Neural progenitor cell (in vitro differentiated cells): Measurements from ENCODE around the gene CDT1. TPM values are rescaled to one million over a fixed set of nuclear protein-coding genes. Genes with fewer than 3 reads are reported as not detected.
A peak's percentile ranks its signal among the peaks of the same experiment; 100 is the strongest.

ENCODE experiments used
- DNase-seq: peaks from one replicate; pipeline ENCODE4 v3.0.0-alpha.2; 2016; ENCODE audit warnings: low spot score
- H2AFZ ChIP-seq: fragments of 200-600 bp; sonication (generic); replicated peaks from 2 replicates; pipeline ENCODE4 v1.6.1; 2016; ENCODE audit warnings: antibody characterized with exemption
- H3F3A ChIP-seq: fragments of 200-600 bp; sonication (generic); 2 replicates; pipeline ENCODE4 v1.6.1; 2016; ENCODE audit warnings: antibody characterized with exemption, low read depth
- H3K27ac ChIP-seq: fragments of 200-600 bp; sonication (generic); 2 replicates; pipeline ENCODE4 v1.5.1; 2016; ENCODE audit warnings: mild to moderate bottlenecking
- H3K27me3 ChIP-seq: fragments of 200-600 bp; sonication (generic); 2 replicates; pipeline ENCODE4 v1.6.1; 2016; ENCODE audit warnings: mild to moderate bottlenecking, moderate library complexity
- H3K36me3 ChIP-seq: fragments of 200-600 bp; sonication (generic); 2 replicates; pipeline ENCODE4 v1.5.1; 2016
- H3K4me1 ChIP-seq: fragments of 200-600 bp; sonication (generic); 2 replicates; pipeline ENCODE4 v1.6.1; 2016; ENCODE audit warnings: mixed run types
- H3K4me2 ChIP-seq: fragments of 200-600 bp; sonication (generic); 2 replicates; pipeline ENCODE4 v1.6.1; 2016
- H3K4me3 ChIP-seq: fragments of 200-600 bp; sonication (generic); 2 replicates; pipeline ENCODE4 v1.5.1; 2016
- H3K79me2 ChIP-seq: fragments of 200-600 bp; sonication (generic); 2 replicates; pipeline ENCODE4 v1.6.1; 2016; ENCODE audit warnings: low read depth
- H3K9ac ChIP-seq: fragments of 200-600 bp; sonication (generic); 2 replicates; pipeline ENCODE4 v1.6.1; 2016
- H3K9me3 ChIP-seq: fragments of 200-600 bp; sonication (generic); 2 replicates; pipeline ENCODE4 v1.5.1; 2016; ENCODE audit warnings: low read depth
- H4K20me1 ChIP-seq: fragments of 200-600 bp; sonication (generic); 2 replicates; pipeline ENCODE4 v1.6.1; 2016; ENCODE audit warnings: low read depth
- H3K27ac Mint-ChIP-seq: 3 replicates; pipeline ENCODE4 v1.8.0; 2021; ENCODE audit warnings: mixed read lengths
- H3K27me3 Mint-ChIP-seq: 2 replicates; pipeline ENCODE4 v1.8.0; 2022; ENCODE audit warnings: low read depth, mild to moderate bottlenecking, inconsistent platforms, moderate library complexity, mixed read lengths; ENCODE audit not compliant: insufficient read depth
- H3K36me3 Mint-ChIP-seq: 3 replicates; pipeline ENCODE4 v1.8.0; 2021; ENCODE audit warnings: mixed read lengths
- H3K4me1 Mint-ChIP-seq: 3 replicates; pipeline ENCODE4 v1.8.0; 2021; ENCODE audit warnings: mixed read lengths
- H3K4me3 Mint-ChIP-seq: 3 replicates; pipeline ENCODE4 v1.8.0; 2021; ENCODE audit warnings: mild to moderate bottlenecking, moderate library complexity, mixed read lengths
- H3K9me3 Mint-ChIP-seq: 3 replicates; pipeline ENCODE4 v1.8.0; 2020; ENCODE audit warnings: mixed read lengths
- CTCF ChIP-seq: fragments of 200-600 bp; sonication (generic); IDR thresholded peaks from 2 replicates; pipeline ENCODE4 v1.5.1; 2017; ENCODE audit warnings: antibody characterized with exemption, mild to moderate bottlenecking
- EZH2 ChIP-seq: fragments of 200-600 bp; sonication (generic); IDR thresholded peaks from 2 replicates; pipeline ENCODE4 v1.6.1; 2017; ENCODE audit warnings: antibody characterized with exemption, mild to moderate bottlenecking, moderate library complexity
- EZH2phosphoT487 ChIP-seq: fragments of 200-600 bp; sonication (generic); IDR thresholded peaks from 2 replicates; pipeline ENCODE4 v1.6.1; 2017; ENCODE audit warnings: antibody characterized with exemption
- total RNA-seq: library from RNA; depleted of rRNA; stranded (reverse); fragments of >200 nt; gene quantifications from 2 replicates; pipeline ENCODE4 v1.2.3, GENCODE V29; 2015; ENCODE audit warnings: low replicate concordance

The CDT1 gene
- total RNA-seq, 1 donor from 2014 or later: 7.8 TPM

- DNase-seq: no peak
- Histone ChIP-seq H4K20me1 (peaks cover 4% of the 10 kb centered on the region), H3K79me2 (no peaks in the 10 kb centered on the region), H3K4me3 (no peak overlapping the region), H3K36me3 (no peaks in the 10 kb centered on the region), H3K27ac (no peak overlapping the region), H3K27me3 (no peaks in the 10 kb centered on the region), H3K4me1 (no peaks in the 10 kb centered on the region), H3F3A (no peaks in the 10 kb centered on the region), H3K9me3 (no peaks in the 10 kb centered on the region), H3K4me2 (no peak overlapping the region), H2AFZ (no peak overlapping the region), H3K9ac (no peak overlapping the region)
- H3K4me1 Mint-ChIP-seq: peaks cover 3% of the 10 kb centered on the region
- H3K27me3 Mint-ChIP-seq: peaks cover 8% of the 10 kb centered on the region
- no peak overlapping the region for H3K27ac Mint-ChIP-seq
- TF ChIP-seq EZH2 (no peak), CTCF (no peak), EZH2phosphoT487 (no peak)
- no peaks in the 10 kb centered on the region for H3K9me3 Mint-ChIP-seq
- no peaks in the 10 kb centered on the region for H3K36me3 Mint-ChIP-seq
- H3K4me3 Mint-ChIP-seq: peak overlapping the region; percentile 24
These were observed 39.7 kb downstream of the CDT1 start for GRCh38 chr16:88843256-88843655.

- H3K4me3 Mint-ChIP-seq: no peak overlapping the region
- H3K27ac Mint-ChIP-seq: peak overlapping the region; percentile 54
- TF ChIP-seq EZH2: no peak
- TF ChIP-seq EZH2phosphoT487: no peak
- TF ChIP-seq CTCF: peak; percentile 30
- Histone ChIP-seq H3K79me2 (no peaks in the 10 kb centered on the region), H3K36me3 (no peaks in the 10 kb centered on the region), H3K9ac (peak overlapping the region; percentile 27), H3K27ac (no peak overlapping the region), H4K20me1 (peaks cover 4% of the 10 kb centered on the region), H3K4me1 (no peaks in the 10 kb centered on the region), H2AFZ (no peak overlapping the region), H3K9me3 (no peaks in the 10 kb centered on the region), H3K4me3 (no peak overlapping the region), H3F3A (no peaks in the 10 kb centered on the region), H3K27me3 (no peaks in the 10 kb centered on the region), H3K4me2 (no peak overlapping the region)
- peak; percentile 17 for DNase-seq
- peaks cover 10% of the 10 kb centered on the region for H3K27me3 Mint-ChIP-seq
- peaks cover 3% of the 10 kb centered on the region for H3K4me1 Mint-ChIP-seq
- H3K9me3 Mint-ChIP-seq: no peaks in the 10 kb centered on the region
- H3K36me3 Mint-ChIP-seq: peaks cover 2% of the 10 kb centered on the region
These were observed 40.9 kb downstream of the CDT1 start for GRCh38 chr16:88844419-88845036.

- Histone ChIP-seq H3K4me2 (no peak overlapping the region), H3K36me3 (no peaks in the 10 kb centered on the region), H3K27me3 (no peaks in the 10 kb centered on the region), H3K9ac (no peak overlapping the region), H2AFZ (no peak overlapping the region), H3K4me3 (no peak overlapping the region), H4K20me1 (peaks cover 4% of the 10 kb centered on the region), H3K79me2 (no peaks in the 10 kb centered on the region), H3K27ac (no peak overlapping the region), H3K4me1 (no peaks in the 10 kb centered on the region), H3F3A (no peaks in the 10 kb centered on the region), H3K9me3 (no peaks in the 10 kb centered on the region)
- TF ChIP-seq EZH2phosphoT487 (no peak), CTCF (no peak), EZH2 (no peak)
- Mint-ChIP-seq H3K9me3 (no peaks in the 10 kb centered on the region), H3K27ac (no peak overlapping the region), H3K4me1 (peaks cover 3% of the 10 kb centered on the region), H3K36me3 (peaks cover 3% of the 10 kb centered on the region), H3K4me3 (no peak overlapping the region), H3K27me3 (peaks cover 7% of the 10 kb centered on the region)
- DNase-seq: no peak
These were observed 42.5 kb downstream of the CDT1 start for GRCh38 chr16:88846088-88846487.
